IMR-90 (cell line): ENCODE results near the gene GZMM. TPM values are rescaled to one million over a fixed set of nuclear protein-coding genes. Genes with fewer than 3 reads are reported as not detected.

Source experiments
- ATAC-seq: fragments of 200-7000 bp; cut with Tn5 transposase; 2 replicates; pipeline ENCODE4 v1.9.1; 2020; ENCODE audit warnings: low read depth, mild to moderate bottlenecking, moderate library complexity
- BruUV-seq: library from RNA; stranded (reverse); fragments of 400-500 nt; replicated peaks from 2 replicates; lab custom pipeline; 2021; lab: Mats Ljungman, UMichigan
- CTCF ChIA-PET: fragments of 300-600 bp; formaldehyde crosslinking; extraction: SDS; loops from one replicate; lab custom pipeline; 2021; ENCODE audit warnings: antibody characterized with exemption; lab: Yijun Ruan, JAX
- POLR2A ChIA-PET: fragments of 300-600 bp; sonication (Branson Sonifier 250); formaldehyde crosslinking; loops from one replicate; lab custom pipeline; 2022; ENCODE audit warnings: antibody characterized with exemption; ENCODE audit not compliant: unreplicated experiment; lab: Charles Lee
- DNase-seq: peaks from one replicate; pipeline ENCODE4 v3.0.0; 2013
- H2AFZ ChIP-seq: replicated peaks from 2 replicates; pipeline ENCODE3; 2013; ENCODE audit warnings: low read length, mild to moderate bottlenecking; ENCODE audit not compliant: poor library complexity
- H2AK5ac ChIP-seq: 2 replicates; pipeline ENCODE4 v1.6.1; 2013; ENCODE audit warnings: low read depth, low read length, inconsistent platforms
- H2AK9ac ChIP-seq: replicated peaks from 2 replicates; pipeline ENCODE3; 2013; ENCODE audit warnings: mild to moderate bottlenecking, low read depth, low read length, moderate library complexity; ENCODE audit not compliant: poor library complexity
- H2BK120ac ChIP-seq: 2 replicates; pipeline ENCODE4 v1.6.1; 2013; ENCODE audit warnings: low read depth, low read length, inconsistent platforms
- H2BK15ac ChIP-seq: 3 replicates; pipeline ENCODE4 v1.6.1; 2013; ENCODE audit warnings: low read depth, low read length, inconsistent platforms
- H2BK20ac ChIP-seq: 2 replicates; pipeline ENCODE4 v1.6.1; 2013; ENCODE audit warnings: low read depth, mild to moderate bottlenecking, inconsistent platforms, low read length, moderate library complexity
- H2BK5ac ChIP-seq: 2 replicates; pipeline ENCODE4 v1.6.1; 2013; ENCODE audit warnings: mild to moderate bottlenecking, low read depth, low read length, inconsistent platforms; ENCODE audit not compliant: poor library complexity, severe bottlenecking
- H3K14ac ChIP-seq: replicated peaks from 2 replicates; pipeline ENCODE4 v1.6.1; 2013; ENCODE audit warnings: low read depth, low read length, inconsistent platforms
- H3K18ac ChIP-seq: 2 replicates; pipeline ENCODE4 v1.6.1; 2013; ENCODE audit warnings: low read depth, low read length, control low read depth
- H3K23ac ChIP-seq: 2 replicates; pipeline ENCODE4 v1.6.1; 2013; ENCODE audit warnings: low read depth, low read length, inconsistent platforms
- H3K27ac ChIP-seq: 2 replicates; pipeline ENCODE4 v1.5.1; 2013; ENCODE audit warnings: mild to moderate bottlenecking, control low read depth, low read length; ENCODE audit not compliant: insufficient read depth
- H3K27me3 ChIP-seq: 2 replicates; pipeline ENCODE4 v1.6.1; 2013; ENCODE audit warnings: low read length; ENCODE audit not compliant: control insufficient read depth, insufficient read depth
- H3K36me3 ChIP-seq: 2 replicates; pipeline ENCODE4 v1.6.1; 2013; ENCODE audit warnings: low read length, mixed read lengths; ENCODE audit not compliant: control insufficient read depth, insufficient read depth
- H3K4ac ChIP-seq: 2 replicates; pipeline ENCODE4 v1.6.1; 2013; ENCODE audit warnings: low read depth, low read length, inconsistent platforms
- H3K4me1 ChIP-seq: 2 replicates; pipeline ENCODE4 v1.6.1; 2013; ENCODE audit warnings: low read length, mixed read lengths; ENCODE audit not compliant: control insufficient read depth, insufficient read depth
- H3K4me2 ChIP-seq: 2 replicates; pipeline ENCODE4 v1.6.1; 2013; ENCODE audit warnings: low read depth, mild to moderate bottlenecking, control low read depth, low read length, moderate library complexity
- H3K4me3 ChIP-seq: 2 replicates; pipeline ENCODE4 v1.5.1; 2013; ENCODE audit warnings: low read depth, mild to moderate bottlenecking, control low read depth, low read length, moderate library complexity; ENCODE audit not compliant: insufficient read depth
- H3K56ac ChIP-seq: 2 replicates; pipeline ENCODE4 v1.6.1; 2013; ENCODE audit warnings: low read length, inconsistent platforms; ENCODE audit not compliant: insufficient read depth; ENCODE audit errors: extremely low read depth
- H3K79me1 ChIP-seq, 2 experiments: 2 replicates each; pipeline ENCODE4 v1.6.1; 2013; ENCODE audit warnings: low read length in 2 of 2, inconsistent platforms in 1 of 2, low read depth in 1 of 2
- H3K9ac ChIP-seq: 2 replicates; pipeline ENCODE4 v1.6.1; 2013; ENCODE audit warnings: low read depth, low read length, control low read depth
- H3K9me1 ChIP-seq: 2 replicates; pipeline ENCODE4 v1.6.1; 2013; ENCODE audit warnings: low read length, inconsistent platforms; ENCODE audit not compliant: insufficient read depth
- H3K9me3 ChIP-seq: 2 replicates; pipeline ENCODE4 v1.6.1; 2013; ENCODE audit warnings: low read length; ENCODE audit not compliant: control insufficient read depth, insufficient read depth
- H4K20me1 ChIP-seq: 2 replicates; pipeline ENCODE4 v1.6.1; 2013; ENCODE audit warnings: low read length, inconsistent platforms; ENCODE audit not compliant: insufficient read depth
- H4K5ac ChIP-seq: 2 replicates; pipeline ENCODE4 v1.6.1; 2013; ENCODE audit warnings: mild to moderate bottlenecking, low read depth, low read length, control low read depth
- H4K8ac ChIP-seq, 2 experiments: 2 replicates each; pipeline ENCODE4 v1.6.1; 2013; ENCODE audit warnings: low read depth in 2 of 2, low read length in 2 of 2, control low read depth in 1 of 2, inconsistent platforms in 1 of 2
- H4K91ac ChIP-seq: 2 replicates; pipeline ENCODE4 v1.6.1; 2013; ENCODE audit warnings: low read depth, low read length, inconsistent platforms; ENCODE audit not compliant: insufficient read depth
- BHLHE40 ChIP-seq: fragments of 150-350 bp; IDR thresholded peaks from 2 replicates; pipeline ENCODE4 v1.6.1; 2016; ENCODE audit warnings: mild to moderate bottlenecking, low read depth, low read length
- CEBPB ChIP-seq: IDR thresholded peaks from 2 replicates; pipeline ENCODE4 v1.6.1; 2012; ENCODE audit warnings: low read depth, low read length, improper control_type of control experiment
- CHD1 ChIP-seq: IDR thresholded peaks from 2 replicates; pipeline ENCODE4 v1.6.1; 2012; ENCODE audit warnings: low read depth, low read length, improper control_type of control experiment
- CTCF ChIP-seq: conservative IDR thresholded peaks from 2 replicates; pipeline ENCODE4 v1.5.1; 2012; ENCODE audit warnings: mild to moderate bottlenecking, low read depth, low read length, improper control_type of control experiment
- ELK1 ChIP-seq: fragments of 150-350 bp; IDR thresholded peaks from 2 replicates; pipeline ENCODE4 v1.6.1; 2016; ENCODE audit warnings: low read depth, mild to moderate bottlenecking, low read length, moderate library complexity, borderline replicate concordance
- FOS ChIP-seq: fragments of 150-350 bp; IDR thresholded peaks from 2 replicates; pipeline ENCODE4 v1.6.1; 2016; ENCODE audit warnings: low read depth, low read length
- MAFK ChIP-seq: IDR thresholded peaks from 2 replicates; pipeline ENCODE4 v1.6.1; 2012; ENCODE audit warnings: low read depth, low read length, improper control_type of control experiment
- MXI1 ChIP-seq: IDR thresholded peaks from 2 replicates; pipeline ENCODE4 v1.6.1; 2012; ENCODE audit warnings: low read depth, mild to moderate bottlenecking, low read length, moderate library complexity, borderline replicate concordance
- NFE2L2 ChIP-seq: fragments of 150-350 bp; IDR thresholded peaks from 2 replicates; pipeline ENCODE4 v1.6.1; 2016; ENCODE audit warnings: low read depth, mild to moderate bottlenecking, low read length
- POLR2A ChIP-seq: IDR thresholded peaks from 2 replicates; pipeline ENCODE4 v1.6.1; 2012; ENCODE audit warnings: mild to moderate bottlenecking, low read depth, low read length
- RAD21 ChIP-seq: IDR thresholded peaks from 2 replicates; pipeline ENCODE4 v1.6.1; 2012; ENCODE audit warnings: low read length, improper control_type of control experiment
- RCOR1 ChIP-seq: IDR thresholded peaks from 2 replicates; pipeline ENCODE4 v1.6.1; 2012; ENCODE audit warnings: mild to moderate bottlenecking, low read length, improper control_type of control experiment; ENCODE audit not compliant: insufficient replicate concordance
- RFX5 ChIP-seq: IDR thresholded peaks from 2 replicates; pipeline ENCODE4 v1.8.0; 2012; ENCODE audit warnings: low read depth, mild to moderate bottlenecking, low read length, moderate library complexity
- SMC3 ChIP-seq: fragments of 150-350 bp; IDR thresholded peaks from 2 replicates; pipeline ENCODE4 v1.6.1; 2016; ENCODE audit warnings: low read depth, mild to moderate bottlenecking, antibody characterized with exemption, low read length, moderate library complexity
- USF2 ChIP-seq: fragments of 150-350 bp; IDR thresholded peaks from 2 replicates; pipeline ENCODE4 v1.6.1; 2017; ENCODE audit warnings: mild to moderate bottlenecking, antibody characterized with exemption, low read length, low read depth
- WGBS, 2 experiments: methylation state at CpG; one replicate each; pipeline versions ENCODE4 v1.1.5 to v1.1.7; 2013; ENCODE audit warnings: missing lambda C conversion rate in 2 of 2; ENCODE audit not compliant: insufficient read length in 1 of 2; ENCODE audit errors: extremely low coverage in 2 of 2; 5-methylcytosine and 5-hydroxymethylcytosine counted together
- dilution Hi-C: fragments of 300-500 bp; cut with HindIII; formaldehyde crosslinking; loops from one replicate; pipeline ENCODE4 v1.14.3; 2018; ENCODE audit warnings: low sequenced_read_pairs; ENCODE audit not compliant: unreplicated experiment
- in situ Hi-C: fragments of 300-500 bp; cut with MboI; formaldehyde crosslinking; loops from 3 replicates; pipeline ENCODE4 v1.14.3; 2019; ENCODE audit warnings: low sequenced_read_pairs, inconsistent platforms, mixed read lengths
- intact Hi-C: fragments of 100-400 bp; cut with micrococcal nuclease; formaldehyde crosslinking; loops from 2 replicates; pipeline ENCODE4 v1.10.0; 2022
- polyA plus RNA-seq, 3 experiments: library from polyadenylated mRNA; depleted of rRNA; stranded (reverse); fragments of >200 nt; gene quantifications; 2 replicates each; pipeline ENCODE4 v1.2.3, GENCODE V29; 2012; ENCODE audit warnings: low replicate concordance in 1 of 3
- total RNA-seq: library from RNA; depleted of rRNA; stranded (reverse); fragments of >200 nt; gene quantifications from 2 replicates; pipeline ENCODE4 v1.2.3, GENCODE V29; 2012

Gene GZMM
- total and polyA plus RNA-seq, 2 of the 4 experiments (the other 2 are of a cell fraction): 0.24 TPM; not detected in 1

- peak within 1 kb of the TSS; percentile 93 for H3K4me2 ChIP-seq
- peak within 1 kb of the TSS; percentile 19; the same call in 1 of the 3 replicates for H2BK15ac ChIP-seq
- H3K4me1 ChIP-seq: peaks cover 26% of the 10 kb centered on the region
- peaks cover 43% of the 10 kb centered on the region for H4K20me1 ChIP-seq
- H4K8ac ChIP-seq: peak within 1 kb of the TSS; percentile 77 to 90
- H2AFZ ChIP-seq: peak within 1 kb of the TSS; percentile 98
- peak within 1 kb of the TSS; percentile 88 for H3K23ac ChIP-seq
- H2BK5ac ChIP-seq: peak within 1 kb of the TSS; percentile 83
- H2AK9ac ChIP-seq: peak within 1 kb of the TSS; percentile 99
- no peak within 1 kb of the TSS for H2BK20ac ChIP-seq
- H3K14ac ChIP-seq: peak within 1 kb of the TSS; percentile 84
- H3K79me1 ChIP-seq: peaks cover 0 to 44% of the 10 kb centered on the region in 2 experiments; a peak in 2 of 4 replicates
- intact Hi-C loops (no loop called here), dilution Hi-C loops (no loop called here), in situ Hi-C loops (no loop called here)
- ATAC-seq (peak; percentile 82), DNase-seq (peak; percentile 96)
- H3K56ac ChIP-seq: peak within 1 kb of the TSS; percentile 61; the same call in 1 of the 2 replicates
- H4K5ac ChIP-seq: peak within 1 kb of the TSS; percentile 80
- peak within 1 kb of the TSS; percentile 74 for H2AK5ac ChIP-seq
- 0 out of 2 replicates have a peak within 1 kb of the TSS, but pooled peaks have one; percentile 33 for H3K18ac ChIP-seq
- peak within 1 kb of the TSS; percentile 51 for H4K91ac ChIP-seq
- peak within 1 kb of the TSS; percentile 72 for H3K4me3 ChIP-seq
- no TSS peak for BruUV-seq
- CTCF ChIA-PET: no interaction called here
- no peaks in the 10 kb centered on the region for H3K27me3 ChIP-seq
- POLR2A ChIA-PET: no interaction called here
- 0% methylated on average over 38 of the region's 79 CpGs; no CpG with 5 or more reads in 1 of the 2 experiments for WGBS, 2 experiments
- H3K4ac ChIP-seq: peak within 1 kb of the TSS; percentile 89
- H3K9ac ChIP-seq: peak within 1 kb of the TSS; percentile 78
- no peaks in the 10 kb centered on the region for H3K9me3 ChIP-seq
- H3K36me3 ChIP-seq: no peaks in the 10 kb centered on the region
- H2BK120ac ChIP-seq: peak within 1 kb of the TSS; percentile 57; the same call in 1 of the 2 replicates
- H3K27ac ChIP-seq: peak within 1 kb of the TSS; percentile 86
- H3K9me1 ChIP-seq: peaks cover 11% of the 10 kb centered on the region; the same call in 1 of the 2 replicates
- TF ChIP-seq RFX5: no peak
- TF ChIP-seq CEBPB: no peak
- peak; percentile 99 for TF ChIP-seq POLR2A
- peak; percentile 64; the same call in 1 of the 2 replicates for TF ChIP-seq MXI1
- TF ChIP-seq NFE2L2: no peak
- TF ChIP-seq USF2: peak; percentile 99
- TF ChIP-seq SMC3: no peak
- TF ChIP-seq CTCF: no peak
- TF ChIP-seq ELK1: no peak
- peak; percentile 98 for TF ChIP-seq BHLHE40
- no peak for TF ChIP-seq RCOR1
- TF ChIP-seq CHD1: peak; percentile 38; the same call in 1 of the 2 replicates
- no peak for TF ChIP-seq MAFK
- TF ChIP-seq RAD21: no peak
- peak; percentile 15; the same call in 1 of the 2 replicates for TF ChIP-seq FOS
Measured at GRCh38 chr19:572140-572742, 28.4 kb downstream of the GZMM start, which contains the start of gene BSG. BSG (plus strand) TSS chr19:572596; CDS start chr19:572635, 39 bp downstream.
